Measurements from ENCODE around the gene VCPKMT.

The VCPKMT gene

DNA sequence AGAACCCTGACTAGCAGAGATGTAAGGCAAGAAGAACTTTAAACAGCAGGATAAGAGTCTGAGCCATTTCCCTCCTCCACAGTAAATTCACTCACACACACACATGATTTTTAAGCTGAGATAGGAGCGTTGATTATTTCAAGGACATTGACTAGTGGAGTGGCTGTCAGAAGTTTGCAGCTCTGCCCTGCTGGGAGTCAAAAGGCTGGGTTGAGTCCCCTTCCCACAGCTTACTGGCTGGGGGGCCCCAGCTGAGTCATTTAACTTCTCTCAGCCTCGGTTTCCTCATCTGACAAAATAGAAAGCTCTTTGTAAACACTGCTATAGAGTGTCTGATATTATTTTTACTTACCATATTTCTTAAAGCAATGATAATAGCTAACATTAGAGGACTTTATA lies 28.3 kb downstream of the VCPKMT start:
- no peak for DNase-seq (ENCODE audit: low read depth)
- TF ChIP-seq, protein P1, sequence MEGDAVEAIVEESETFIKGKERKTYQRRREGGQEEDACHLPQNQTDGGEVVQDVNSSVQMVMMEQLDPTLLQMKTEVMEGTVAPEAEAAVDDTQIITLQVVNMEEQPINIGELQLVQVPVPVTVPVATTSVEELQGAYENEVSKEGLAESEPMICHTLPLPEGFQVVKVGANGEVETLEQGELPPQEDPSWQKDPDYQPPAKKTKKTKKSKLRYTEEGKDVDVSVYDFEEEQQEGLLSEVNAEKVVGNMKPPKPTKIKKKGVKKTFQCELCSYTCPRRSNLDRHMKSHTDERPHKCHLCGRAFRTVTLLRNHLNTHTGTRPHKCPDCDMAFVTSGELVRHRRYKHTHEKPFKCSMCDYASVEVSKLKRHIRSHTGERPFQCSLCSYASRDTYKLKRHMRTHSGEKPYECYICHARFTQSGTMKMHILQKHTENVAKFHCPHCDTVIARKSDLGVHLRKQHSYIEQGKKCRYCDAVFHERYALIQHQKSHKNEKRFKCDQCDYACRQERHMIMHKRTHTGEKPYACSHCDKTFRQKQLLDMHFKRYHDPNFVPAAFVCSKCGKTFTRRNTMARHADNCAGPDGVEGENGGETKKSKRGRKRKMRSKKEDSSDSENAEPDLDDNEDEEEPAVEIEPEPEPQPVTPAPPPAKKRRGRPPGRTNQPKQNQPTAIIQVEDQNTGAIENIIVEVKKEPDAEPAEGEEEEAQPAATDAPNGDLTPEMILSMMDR (IDR thresholded peaks at IDR 0.05; ENCODE audit: control insufficient read depth, extremely low read depth, insufficient read depth) = no peak
- H3K4me3 ChIP-seq (ENCODE audit: low read depth, low read length) = no peak overlapping the region

DNA sequence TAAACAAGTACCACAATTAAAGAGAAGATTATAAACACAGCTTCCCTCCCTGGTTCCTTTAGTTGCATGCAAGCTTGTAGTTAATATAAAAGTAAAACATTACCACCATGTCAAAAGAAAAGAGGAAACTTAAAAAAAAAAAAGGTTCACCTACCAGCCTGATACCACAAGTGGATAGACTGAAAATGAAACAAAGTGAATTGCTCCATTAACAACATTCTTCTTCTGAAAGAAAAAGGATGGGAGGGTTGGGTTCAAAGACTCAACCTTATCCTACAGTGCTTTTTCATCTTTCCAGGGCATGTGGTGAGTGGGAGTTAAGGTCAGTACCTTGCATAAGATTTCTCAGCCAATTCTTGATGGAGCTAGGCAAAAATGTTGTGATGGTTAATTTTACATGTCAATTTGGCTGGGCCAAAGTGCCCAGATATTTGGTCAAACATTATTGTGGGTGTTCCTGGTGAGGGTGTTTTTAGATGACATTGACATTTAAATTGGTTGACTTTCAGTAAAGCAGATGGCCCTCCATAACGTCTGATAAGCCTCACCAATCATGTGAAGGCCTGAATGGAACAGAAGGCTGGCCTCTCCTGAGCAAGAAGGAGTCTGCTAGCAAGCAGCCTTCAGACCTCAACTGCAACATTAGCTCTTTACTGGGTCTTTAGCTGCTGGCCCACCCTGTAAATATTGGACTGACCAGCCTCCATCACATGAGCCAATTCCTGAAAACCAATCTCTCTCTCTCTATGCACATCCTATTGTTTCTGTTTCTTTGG lies 28.8 kb downstream of the VCPKMT start:
- no peak for DNase-seq (ENCODE audit: low read depth)
- H3K4me3 ChIP-seq (ENCODE audit: low read depth, low read length) = no peak overlapping the region
- TF ChIP-seq, protein P1 (IDR thresholded peaks at IDR 0.05; ENCODE audit: control insufficient read depth, extremely low read depth, insufficient read depth) = no peak

DNA sequence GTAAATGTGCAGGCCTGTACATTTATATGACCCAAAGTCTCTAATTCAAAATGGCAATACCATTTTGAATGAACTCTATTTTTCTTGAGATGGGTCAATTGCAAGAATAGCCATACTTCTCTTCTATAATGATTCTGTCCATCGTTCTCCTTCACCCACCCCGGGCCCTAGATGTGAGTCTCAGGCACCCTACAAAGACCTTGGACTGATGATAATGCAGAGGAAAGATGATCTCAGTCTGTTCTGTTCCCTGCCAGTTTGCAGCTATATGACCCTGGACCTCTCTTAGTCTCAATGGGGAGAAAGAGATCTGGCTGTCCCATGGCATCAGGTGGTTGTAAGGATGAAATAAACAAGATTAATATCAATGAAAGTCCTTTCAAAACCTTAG lies 30.1 kb downstream of the VCPKMT start:
- no peak overlapping the region for H3K4me3 ChIP-seq (ENCODE audit: low read depth, low read length)
- TF ChIP-seq, protein P1 (IDR thresholded peaks at IDR 0.05; ENCODE audit: control insufficient read depth, extremely low read depth, insufficient read depth) = no peak
- no peak for DNase-seq (ENCODE audit: low read depth)

DNA sequence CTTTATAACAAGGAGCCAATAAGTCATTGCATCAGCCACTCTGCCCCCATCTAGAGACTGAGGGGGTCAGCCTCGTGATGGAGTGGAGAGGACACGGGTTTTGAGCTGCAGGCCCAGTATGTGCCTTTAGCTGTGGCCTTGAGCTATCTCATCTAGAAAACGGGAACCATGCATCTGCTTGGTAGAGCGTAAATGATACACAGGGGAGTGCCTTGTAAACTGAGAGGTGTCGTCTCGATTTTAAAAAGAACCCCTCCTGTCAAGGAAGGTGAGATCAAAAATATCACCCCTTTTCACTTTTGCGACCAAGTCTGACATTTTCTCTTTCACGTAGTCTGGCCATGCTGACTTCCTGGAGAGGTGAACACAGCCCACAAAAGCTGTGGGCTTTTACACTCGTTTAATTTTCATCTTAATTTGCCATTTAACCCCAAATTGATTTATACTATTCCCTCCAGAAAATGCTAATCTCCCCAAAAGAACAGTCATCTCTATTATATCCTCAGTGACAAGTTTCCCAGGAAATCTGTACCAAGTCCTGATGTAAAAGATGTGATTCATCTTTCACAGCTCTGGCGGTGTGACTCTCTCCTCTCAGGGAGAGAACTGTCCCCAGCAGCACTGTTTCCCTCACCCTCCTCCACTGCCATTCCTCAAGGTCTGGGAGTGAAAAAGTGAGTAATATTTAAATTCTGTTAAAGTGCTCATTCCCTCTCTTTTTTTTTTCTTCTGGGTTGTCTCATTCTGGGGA lies 30.6 kb downstream of the VCPKMT start:
- TF ChIP-seq, protein P1 (IDR thresholded peaks at IDR 0.05; ENCODE audit: control insufficient read depth, extremely low read depth, insufficient read depth) = no peak
- no peak overlapping the region for H3K4me3 ChIP-seq (ENCODE audit: low read depth, low read length)
- no peak for DNase-seq (ENCODE audit: low read depth)

DNA sequence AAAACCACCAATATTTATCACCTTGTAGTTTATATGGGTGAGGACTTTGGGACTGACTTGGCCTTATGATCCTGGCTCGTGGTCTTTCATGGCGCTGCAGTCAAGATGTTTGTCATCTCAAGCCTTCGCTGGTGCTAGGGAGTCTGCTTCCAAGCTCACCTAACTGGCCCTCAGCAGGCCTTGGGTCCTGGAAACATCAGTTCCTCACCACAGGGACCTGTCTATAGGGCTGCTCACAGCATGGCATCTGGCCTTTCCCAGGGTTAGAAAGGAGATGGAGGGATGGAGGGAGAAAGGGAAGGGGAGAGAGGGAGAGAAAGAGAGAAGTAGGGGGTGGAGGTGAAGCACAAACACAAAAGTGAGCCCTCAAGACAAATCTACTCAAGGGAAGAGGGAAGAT lies 31.7 kb downstream of the VCPKMT start:
- no peak overlapping the region for H3K4me3 ChIP-seq (ENCODE audit: low read depth, low read length)
- TF ChIP-seq, protein P1 (IDR thresholded peaks at IDR 0.05; ENCODE audit: control insufficient read depth, extremely low read depth, insufficient read depth) = no peak
- DNase-seq (ENCODE audit: low read depth) = no peak

DNA sequence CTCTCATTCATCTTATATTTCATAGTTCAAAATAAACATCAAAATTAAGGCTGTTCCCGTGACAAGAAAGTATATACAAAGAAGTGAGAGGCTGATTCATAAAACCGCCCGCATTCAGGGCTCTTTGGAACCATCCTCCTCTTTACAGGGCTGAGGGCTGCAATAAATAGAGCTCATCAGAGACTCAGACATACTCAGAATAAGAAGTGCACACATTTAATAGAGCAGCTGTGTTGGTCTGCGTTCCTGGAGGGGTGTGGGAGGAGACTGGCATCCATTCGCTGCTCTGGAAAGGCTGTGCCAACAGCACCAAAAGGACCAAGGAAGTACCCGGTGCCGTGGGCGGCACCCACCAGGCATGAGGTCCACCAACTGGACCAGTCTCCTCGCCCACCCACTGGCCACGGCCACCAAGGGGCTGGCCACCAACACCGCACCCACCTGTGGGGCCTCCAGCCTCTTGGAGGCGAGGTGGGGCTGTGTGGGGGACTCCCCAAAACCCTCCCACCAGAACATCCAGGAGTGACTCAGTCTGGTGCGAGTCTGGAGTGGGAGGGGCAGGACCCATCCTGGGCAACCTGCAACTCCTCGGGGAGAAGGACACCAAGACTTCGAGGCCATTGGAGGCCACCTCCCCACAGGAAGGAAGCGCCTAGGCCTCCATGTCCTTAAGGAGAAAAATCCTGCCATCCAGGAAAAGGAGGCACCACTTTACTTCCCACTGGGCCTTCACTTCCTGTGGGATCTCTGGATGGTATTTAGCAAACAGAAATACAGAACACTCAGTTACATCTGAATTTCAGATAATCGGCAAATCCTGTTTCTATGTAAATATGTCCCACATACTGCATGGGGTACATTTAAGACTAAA lies 32.7 kb downstream of the VCPKMT start:
- DNase-seq (ENCODE audit: low read depth) = no peak
- no peak overlapping the region for H3K4me3 ChIP-seq (ENCODE audit: low read depth, low read length)
- TF ChIP-seq, protein P1 (IDR thresholded peaks at IDR 0.05; ENCODE audit: control insufficient read depth, extremely low read depth, insufficient read depth) = no peak

Measured in LNCaP clone FGC (cell line).